WTC11 (cell line): Measurements from ENCODE around the gene REEP3.

Experiments used
- CREB1 ChIP-seq: sonication (generic); formaldehyde crosslinking; IDR thresholded peaks from 2 replicates; pipeline ENCODE4 v1.8.0; 2023; ENCODE audit warnings: mild to moderate bottlenecking, missing genetic modification reagents
- CTCF ChIP-seq: fragments of 200-600 bp; IDR thresholded peaks from 2 replicates; pipeline ENCODE4 v1.8.0; 2022; ENCODE audit warnings: antibody characterized with exemption
- ELF4 ChIP-seq: sonication (generic); formaldehyde crosslinking; IDR thresholded peaks from 2 replicates; pipeline ENCODE4 v1.8.1; 2022; ENCODE audit warnings: low read depth, mild to moderate bottlenecking, moderate library complexity, missing genetic modification reagents
- FOXP1 ChIP-seq: sonication (generic); formaldehyde crosslinking; IDR thresholded peaks from 2 replicates; pipeline ENCODE4 v1.8.0; 2022; ENCODE audit warnings: missing genetic modification reagents, mild to moderate bottlenecking, moderate library complexity, borderline replicate concordance
- GABPB1 ChIP-seq: sonication (generic); formaldehyde crosslinking; IDR thresholded peaks from 2 replicates; pipeline ENCODE4 v1.8.1; 2023; ENCODE audit warnings: mild to moderate bottlenecking, missing genetic modification reagents
- NR2C2 ChIP-seq: sonication (generic); formaldehyde crosslinking; IDR thresholded peaks from 2 replicates; pipeline ENCODE4 v1.8.0; 2022; ENCODE audit warnings: mild to moderate bottlenecking, missing genetic modification reagents
- ZBTB21 ChIP-seq: sonication (generic); formaldehyde crosslinking; IDR thresholded peaks from 2 replicates; pipeline ENCODE4 v1.8.1; 2023; ENCODE audit warnings: mild to moderate bottlenecking, missing genetic modification reagents, borderline replicate concordance
- ZNF121 ChIP-seq: sonication (generic); formaldehyde crosslinking; IDR thresholded peaks from 2 replicates; pipeline ENCODE4 v1.8.0; 2023; ENCODE audit warnings: missing genetic modification reagents
- TF ChIP-seq, protein P1 (sequence below): sonication (generic); formaldehyde crosslinking; IDR thresholded peaks from 2 replicates; pipeline ENCODE4 v1.8.1; 2022; ENCODE audit warnings: mild to moderate bottlenecking, moderate library complexity, missing genetic modification reagents
- TF ChIP-seq, protein P2 (sequence below): sonication (generic); formaldehyde crosslinking; IDR thresholded peaks from 2 replicates; pipeline ENCODE4 v1.8.1; 2022; ENCODE audit warnings: low read depth, missing genetic modification reagents, borderline replicate concordance
- TF ChIP-seq, protein P3 (sequence below): sonication (generic); formaldehyde crosslinking; IDR thresholded peaks from 2 replicates; pipeline ENCODE4 v1.8.0; 2022; ENCODE audit warnings: mild to moderate bottlenecking, missing genetic modification reagents

DNA sequence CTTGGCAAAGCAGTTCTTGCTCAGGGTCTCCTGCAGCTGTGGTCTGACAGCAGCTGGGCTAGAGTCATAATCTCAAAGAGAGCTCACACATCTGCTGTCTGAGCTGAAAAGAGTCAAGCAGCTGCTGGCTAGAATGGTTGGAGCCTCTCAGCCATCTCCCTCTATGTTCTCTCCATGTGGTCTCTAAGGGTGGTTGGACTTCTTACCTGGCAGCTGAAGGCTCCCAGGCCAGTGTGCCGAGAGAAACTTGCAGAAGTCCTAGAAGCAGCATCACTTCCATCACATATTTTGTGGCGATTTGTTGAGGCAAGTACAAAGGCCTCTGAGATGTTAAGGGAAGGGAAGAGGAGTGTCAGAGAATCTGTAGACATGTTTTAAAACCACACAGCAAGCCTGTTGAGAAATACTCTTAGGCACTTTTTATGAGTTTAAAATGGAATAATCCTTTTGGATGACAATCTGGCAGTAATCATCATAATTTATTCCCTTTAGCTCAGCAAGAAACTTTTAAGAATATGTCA lies 93.2 kb downstream of the REEP3 start:
- TF ChIP-seq, protein P1, sequence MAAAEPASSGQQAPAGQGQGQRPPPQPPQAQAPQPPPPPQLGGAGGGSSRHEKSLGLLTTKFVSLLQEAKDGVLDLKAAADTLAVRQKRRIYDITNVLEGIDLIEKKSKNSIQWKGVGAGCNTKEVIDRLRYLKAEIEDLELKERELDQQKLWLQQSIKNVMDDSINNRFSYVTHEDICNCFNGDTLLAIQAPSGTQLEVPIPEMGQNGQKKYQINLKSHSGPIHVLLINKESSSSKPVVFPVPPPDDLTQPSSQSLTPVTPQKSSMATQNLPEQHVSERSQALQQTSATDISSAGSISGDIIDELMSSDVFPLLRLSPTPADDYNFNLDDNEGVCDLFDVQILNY (CRISPR knock-in tag): no peak
- TF ChIP-seq ZNF121 (CRISPR knock-in tag) (no peak), CTCF (no peak), CREB1 (no peak), FOXP1 (no peak), GABPB1 (no peak), ELF4 (CRISPR knock-in tag) (no peak), ZBTB21 (CRISPR knock-in tag) (no peak), NR2C2 (CRISPR knock-in tag) (no peak)
- TF ChIP-seq, protein P2, sequence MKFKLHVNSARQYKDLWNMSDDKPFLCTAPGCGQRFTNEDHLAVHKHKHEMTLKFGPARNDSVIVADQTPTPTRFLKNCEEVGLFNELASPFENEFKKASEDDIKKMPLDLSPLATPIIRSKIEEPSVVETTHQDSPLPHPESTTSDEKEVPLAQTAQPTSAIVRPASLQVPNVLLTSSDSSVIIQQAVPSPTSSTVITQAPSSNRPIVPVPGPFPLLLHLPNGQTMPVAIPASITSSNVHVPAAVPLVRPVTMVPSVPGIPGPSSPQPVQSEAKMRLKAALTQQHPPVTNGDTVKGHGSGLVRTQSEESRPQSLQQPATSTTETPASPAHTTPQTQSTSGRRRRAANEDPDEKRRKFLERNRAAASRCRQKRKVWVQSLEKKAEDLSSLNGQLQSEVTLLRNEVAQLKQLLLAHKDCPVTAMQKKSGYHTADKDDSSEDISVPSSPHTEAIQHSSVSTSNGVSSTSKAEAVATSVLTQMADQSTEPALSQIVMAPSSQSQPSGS (CRISPR knock-in tag): no peak
- TF ChIP-seq, protein P3, sequence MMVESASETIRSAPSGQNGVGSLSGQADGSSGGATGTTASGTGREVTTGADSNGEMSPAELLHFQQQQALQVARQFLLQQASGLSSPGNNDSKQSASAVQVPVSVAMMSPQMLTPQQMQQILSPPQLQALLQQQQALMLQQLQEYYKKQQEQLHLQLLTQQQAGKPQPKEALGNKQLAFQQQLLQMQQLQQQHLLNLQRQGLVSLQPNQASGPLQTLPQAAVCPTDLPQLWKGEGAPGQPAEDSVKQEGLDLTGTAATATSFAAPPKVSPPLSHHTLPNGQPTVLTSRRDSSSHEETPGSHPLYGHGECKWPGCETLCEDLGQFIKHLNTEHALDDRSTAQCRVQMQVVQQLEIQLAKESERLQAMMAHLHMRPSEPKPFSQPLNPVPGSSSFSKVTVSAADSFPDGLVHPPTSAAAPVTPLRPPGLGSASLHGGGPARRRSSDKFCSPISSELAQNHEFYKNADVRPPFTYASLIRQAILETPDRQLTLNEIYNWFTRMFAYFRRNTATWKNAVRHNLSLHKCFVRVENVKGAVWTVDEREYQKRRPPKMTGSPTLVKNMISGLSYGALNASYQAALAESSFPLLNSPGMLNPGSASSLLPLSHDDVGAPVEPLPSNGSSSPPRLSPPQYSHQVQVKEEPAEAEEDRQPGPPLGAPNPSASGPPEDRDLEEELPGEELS (CRISPR knock-in tag): no peak
